ENCODE measurements around the gene FAM120B. TPM values are rescaled to one million over a fixed set of nuclear protein-coding genes. Genes with fewer than 3 reads are reported as not detected.

Gene FAM120B
- total and polyA plus RNA-seq, 2 of the 4 experiments (the other 2 are of a cell fraction): 15.3 to 28.0 TPM

- Histone ChIP-seq H3K27me3 (ENCODE audit: control insufficient read depth, insufficient read depth, low read length) (peaks cover 60% of the 10 kb centered on the region), H4K91ac (ENCODE audit: insufficient read depth, low read depth, low read length) (no peak overlapping the region), H2AK9ac (replicated peaks; ENCODE audit: low read depth, low read length, poor library complexity) (no peak overlapping the region), H2BK20ac (ENCODE audit: low read depth, low read length) (no peak overlapping the region), H2AK5ac (ENCODE audit: low read depth, low read length) (no peak overlapping the region), H3K14ac (replicated peaks; ENCODE audit: low read depth, low read length) (no peak overlapping the region), H3K9me1 (ENCODE audit: insufficient read depth, low read length) (peaks cover 7% of the 10 kb centered on the region; the same call in 1 of the 2 replicates), H3K56ac (ENCODE audit: extremely low read depth, insufficient read depth, low read length) (no peak overlapping the region), H3K4me3 (ENCODE audit: insufficient read depth, low read depth, low read length) (no peak overlapping the region), H2BK15ac (ENCODE audit: low read depth, low read length) (no peak overlapping the region), H2BK120ac (ENCODE audit: low read depth, low read length) (no peak overlapping the region), H3K4me2 (ENCODE audit: low read depth, low read length) (no peak overlapping the region), H3K18ac (ENCODE audit: low read depth, low read length) (no peak overlapping the region), H4K20me1 (ENCODE audit: insufficient read depth, low read length) (no peaks in the 10 kb centered on the region; the same call in 1 of the 2 replicates), H4K5ac (ENCODE audit: low read depth, low read length) (no peak overlapping the region), H4K8ac (ENCODE audit: low read depth in 2 of 2, low read length in 2 of 2) (no peak overlapping the region), H3K9me3 (ENCODE audit: control insufficient read depth, insufficient read depth, low read length) (peaks cover 11% of the 10 kb centered on the region; the same call in 1 of the 2 replicates), H2AFZ (replicated peaks; ENCODE audit: low read length, poor library complexity) (no peak overlapping the region), H3K27ac (ENCODE audit: insufficient read depth, low read length) (no peak overlapping the region), H3K23ac (ENCODE audit: low read depth, low read length) (no peak overlapping the region), H3K79me1 (ENCODE audit: low read depth in 1 of 2, low read length in 2 of 2) (no peaks in the 10 kb centered on the region), H3K4ac (ENCODE audit: low read depth, low read length) (no peak overlapping the region), H3K9ac (ENCODE audit: low read depth, low read length) (no peak overlapping the region), H3K36me3 (ENCODE audit: control insufficient read depth, insufficient read depth, low read length) (no peaks in the 10 kb centered on the region), H2BK5ac (ENCODE audit: low read depth, low read length, poor library complexity, severe bottlenecking) (no peak overlapping the region), H3K4me1 (ENCODE audit: control insufficient read depth, insufficient read depth, low read length) (peaks cover 4% of the 10 kb centered on the region; the same call in 1 of the 2 replicates)
- CTCF ChIA-PET: no interaction called here
- TF ChIP-seq FOS (IDR thresholded peaks at IDR 0.05; ENCODE audit: low read depth, low read length): no peak
- no peak for TF ChIP-seq RAD21 (IDR thresholded peaks at IDR 0.05; ENCODE audit: low read length)
- no peak for TF ChIP-seq NFE2L2 (IDR thresholded peaks at IDR 0.05; ENCODE audit: low read depth, low read length)
- WGBS, 2 experiments (ENCODE audit: extremely low coverage in 2 of 2, insufficient read length in 1 of 2): no CpG with 5 or more reads among the region's 11 CpGs
- POLR2A ChIA-PET (ENCODE audit: unreplicated experiment): no interaction called here
- BruUV-seq (replicated peaks): no TSS peak
- intact Hi-C loops (cut with micrococcal nuclease): loop anchor here (10.0 kb wide), 1 partner anchor 463 kb away; no protein-coding TSS in a partner anchor
- in situ Hi-C loops (cut with MboI; ENCODE audit: low sequenced_read_pairs): no loop called here
- DNase-seq (no peak), ATAC-seq (ENCODE audit: low read depth) (no peak)
- dilution Hi-C loops (cut with HindIII; ENCODE audit: low sequenced_read_pairs, unreplicated experiment): no loop called here
These were observed 8.8 kb upstream of the FAM120B start for GRCh38 chr6:170297576-170298330.
